Measurements from ENCODE around the gene PLEKHA3.

PLEKHA3 gene

DNA sequence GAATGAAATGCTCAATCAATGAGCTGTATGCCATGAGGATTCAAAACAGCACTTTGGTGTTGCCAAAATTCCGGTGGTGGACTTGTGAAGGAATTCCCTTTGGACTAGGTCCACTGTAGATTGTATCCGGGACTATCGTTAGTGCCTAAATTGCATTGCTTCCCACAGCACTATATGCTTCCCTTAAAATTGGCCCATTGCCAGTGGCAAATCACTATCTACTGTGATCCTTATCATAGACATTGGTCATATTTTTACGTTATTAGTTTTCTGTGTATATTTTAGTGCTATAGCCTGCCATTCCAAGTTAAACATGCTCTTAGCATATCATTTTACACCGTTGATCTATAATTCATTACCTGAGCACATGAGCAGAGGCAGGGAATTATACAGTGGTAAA is 27.4 kb upstream of the PLEKHA3 start:
- no peak overlapping the region for H4K8ac ChIP-seq (ENCODE audit: low read length)
- no peak overlapping the region for H3K23ac ChIP-seq (ENCODE audit: low read length in 2 of 2)
- no peak overlapping the region for H3K4me2 ChIP-seq (ENCODE audit: low read length, poor library complexity, severe bottlenecking)
- no peak overlapping the region for H2BK12ac ChIP-seq (ENCODE audit: low read length in 2 of 2)
- H3K27ac ChIP-seq (ENCODE audit: low read length, poor library complexity, severe bottlenecking): no peak overlapping the region
- WGBS: 95% methylated on average over 4 of the region's 5 CpGs
- peaks cover 19% of the 10 kb centered on the region for H3K79me1 ChIP-seq (replicated peaks; ENCODE audit: low read length, poor library complexity, severe bottlenecking)
- no peak overlapping the region for H3K14ac ChIP-seq (ENCODE audit: low read length in 2 of 2)
- peaks cover 7% of the 10 kb centered on the region for H3K4me1 ChIP-seq (ENCODE audit: control insufficient read depth, insufficient read depth, low read depth, low read length)
- no peak overlapping the region for H3K9ac ChIP-seq (ENCODE audit: low read length)
- no peak overlapping the region for H4K91ac ChIP-seq (ENCODE audit: low read length)
- no peak overlapping the region for H2AK5ac ChIP-seq (ENCODE audit: low read length, severe bottlenecking)
- H3K9me3 ChIP-seq (ENCODE audit: control insufficient read depth, low read length): no peaks in the 10 kb centered on the region
- H3K18ac ChIP-seq (ENCODE audit: low read depth in 1 of 2, low read length in 2 of 2): no peak overlapping the region
- H2BK15ac ChIP-seq (ENCODE audit: low read depth, poor library complexity, severe bottlenecking): no peak overlapping the region
- no peak overlapping the region for H3K4me3 ChIP-seq (ENCODE audit: insufficient read depth in 1 of 2, low read depth in 1 of 2, low read length in 2 of 2)
- no peak overlapping the region for H3K4ac ChIP-seq (ENCODE audit: low read depth in 1 of 2, low read length in 2 of 2)
- H3K36me3 ChIP-seq (ENCODE audit: control insufficient read depth in 1 of 2, insufficient read depth in 2 of 2, low read depth in 1 of 2, low read length in 2 of 2): peaks cover 6 to 12% of the 10 kb centered on the region in 2 experiments
- DNase-seq: no peak
- no peak overlapping the region for H2BK120ac ChIP-seq (ENCODE audit: low read depth, low read length)
- no peak overlapping the region for H2BK5ac ChIP-seq (ENCODE audit: low read depth, low read length, poor library complexity, severe bottlenecking)
- no peaks in the 10 kb centered on the region for H3K27me3 ChIP-seq (ENCODE audit: control insufficient read depth in 1 of 2, insufficient read depth in 1 of 2, low read length in 2 of 2)
- H2AFZ ChIP-seq (ENCODE audit: low read depth, low read length): no peak overlapping the region

DNA sequence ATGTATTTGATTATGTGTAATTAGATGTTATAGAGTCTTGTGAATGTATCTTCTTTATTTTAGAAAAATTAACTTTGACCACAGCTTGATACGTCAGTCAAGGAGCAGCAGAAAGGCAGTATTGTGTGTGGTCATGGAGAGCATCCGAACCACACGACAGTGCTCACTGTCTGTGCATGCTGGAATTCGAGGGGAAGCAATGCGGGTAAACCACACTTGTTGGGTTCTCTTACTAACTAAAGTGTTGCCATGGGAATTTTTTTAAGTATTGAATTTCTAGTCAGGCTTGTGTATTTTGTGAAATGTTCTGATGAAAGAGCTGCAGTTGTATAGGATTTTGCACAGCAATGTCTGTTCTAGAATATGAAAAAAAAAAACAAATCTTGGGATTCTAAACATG is 24.3 kb upstream of the PLEKHA3 start:
- 96% methylated on average over 5 of the region's 5 CpGs for WGBS
- Histone ChIP-seq H3K27ac (ENCODE audit: low read length, poor library complexity, severe bottlenecking) (no peak overlapping the region), H2AK5ac (ENCODE audit: low read length, severe bottlenecking) (no peak overlapping the region), H3K79me1 (replicated peaks; ENCODE audit: low read length, poor library complexity, severe bottlenecking) (peaks cover 4% of the 10 kb centered on the region), H2BK5ac (ENCODE audit: low read depth, low read length, poor library complexity, severe bottlenecking) (no peak overlapping the region), H3K4me1 (ENCODE audit: control insufficient read depth, insufficient read depth, low read depth, low read length) (peaks cover 5% of the 10 kb centered on the region), H3K14ac (ENCODE audit: low read length in 2 of 2) (no peak overlapping the region), H3K36me3 (ENCODE audit: control insufficient read depth in 1 of 2, insufficient read depth in 2 of 2, low read depth in 1 of 2, low read length in 2 of 2) (peaks cover 0 to 2% of the 10 kb centered on the region in 2 experiments), H3K27me3 (ENCODE audit: control insufficient read depth in 1 of 2, insufficient read depth in 1 of 2, low read length in 2 of 2) (no peaks in the 10 kb centered on the region), H2AFZ (ENCODE audit: low read depth, low read length) (no peak overlapping the region), H3K23ac (ENCODE audit: low read length in 2 of 2) (no peak overlapping the region), H3K4ac (ENCODE audit: low read depth in 1 of 2, low read length in 2 of 2) (no peak overlapping the region), H2BK15ac (ENCODE audit: low read depth, poor library complexity, severe bottlenecking) (no peak overlapping the region), H3K4me2 (ENCODE audit: low read length, poor library complexity, severe bottlenecking) (no peak overlapping the region), H3K4me3 (ENCODE audit: insufficient read depth in 1 of 2, low read depth in 1 of 2, low read length in 2 of 2) (no peak overlapping the region), H3K18ac (ENCODE audit: low read depth in 1 of 2, low read length in 2 of 2) (no peak overlapping the region), H3K9me3 (ENCODE audit: control insufficient read depth, low read length) (no peaks in the 10 kb centered on the region), H2BK12ac (ENCODE audit: low read length in 2 of 2) (no peak overlapping the region), H2BK120ac (ENCODE audit: low read depth, low read length) (no peak overlapping the region), H4K91ac (ENCODE audit: low read length) (no peak overlapping the region), H4K8ac (ENCODE audit: low read length) (no peak overlapping the region), H3K9ac (ENCODE audit: low read length) (no peak overlapping the region)
- DNase-seq: no peak

DNA sequence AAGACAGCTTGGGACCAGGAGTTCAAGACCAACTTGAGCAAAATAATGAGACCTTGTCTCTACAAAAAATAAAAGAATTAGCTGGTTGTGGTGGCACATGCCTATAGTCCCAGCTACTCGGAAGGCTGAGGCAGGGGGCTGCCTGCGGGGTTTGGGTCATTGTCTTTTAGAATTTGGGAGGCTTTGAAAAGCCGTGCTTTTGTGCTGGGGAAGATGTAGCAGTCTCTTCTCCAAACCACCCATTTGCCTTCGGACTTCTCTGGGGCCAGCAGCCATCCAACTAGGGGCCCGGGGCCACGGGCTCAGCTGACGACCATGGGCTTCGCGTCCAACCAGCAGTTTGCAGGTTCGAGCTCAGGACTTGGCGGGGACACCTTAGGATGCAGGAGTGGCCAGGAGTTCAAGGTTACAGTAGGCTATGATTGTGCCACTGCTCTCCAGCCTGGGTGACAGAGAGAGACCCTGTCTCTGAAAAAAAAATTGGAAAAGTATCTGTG is 22.8 kb upstream of the PLEKHA3 start:
- no peak overlapping the region for H2AFZ ChIP-seq (ENCODE audit: low read depth, low read length)
- H3K27me3 ChIP-seq (ENCODE audit: control insufficient read depth in 1 of 2, insufficient read depth in 1 of 2, low read length in 2 of 2): no peaks in the 10 kb centered on the region
- no peak overlapping the region for H3K4me2 ChIP-seq (ENCODE audit: low read length, poor library complexity, severe bottlenecking)
- no peak overlapping the region for H3K14ac ChIP-seq (ENCODE audit: low read length in 2 of 2)
- H4K8ac ChIP-seq (ENCODE audit: low read length): no peak overlapping the region
- H3K79me1 ChIP-seq (replicated peaks; ENCODE audit: low read length, poor library complexity, severe bottlenecking): no peaks in the 10 kb centered on the region
- peaks cover 0 to 2% of the 10 kb centered on the region in 2 experiments for H3K36me3 ChIP-seq (ENCODE audit: control insufficient read depth in 1 of 2, insufficient read depth in 2 of 2, low read depth in 1 of 2, low read length in 2 of 2)
- no peak overlapping the region for H2BK120ac ChIP-seq (ENCODE audit: low read depth, low read length)
- H3K4me1 ChIP-seq (ENCODE audit: control insufficient read depth, insufficient read depth, low read depth, low read length): no peaks in the 10 kb centered on the region
- no peak overlapping the region for H2AK5ac ChIP-seq (ENCODE audit: low read length, severe bottlenecking)
- H3K4me3 ChIP-seq (ENCODE audit: insufficient read depth in 1 of 2, low read depth in 1 of 2, low read length in 2 of 2): no peak overlapping the region
- no peak overlapping the region for H2BK12ac ChIP-seq (ENCODE audit: low read length in 2 of 2)
- whole genome bisulfite sequencing: 98% methylated on average over 11 of the region's 11 CpGs
- no peaks in the 10 kb centered on the region for H3K9me3 ChIP-seq (ENCODE audit: control insufficient read depth, low read length)
- H3K9ac ChIP-seq (ENCODE audit: low read length): no peak overlapping the region
- H3K18ac ChIP-seq (ENCODE audit: low read depth in 1 of 2, low read length in 2 of 2): no peak overlapping the region
- no peak for DNase-seq
- H3K27ac ChIP-seq (ENCODE audit: low read length, poor library complexity, severe bottlenecking): no peak overlapping the region
- H2BK15ac ChIP-seq (ENCODE audit: low read depth, poor library complexity, severe bottlenecking): no peak overlapping the region
- H3K23ac ChIP-seq (ENCODE audit: low read length in 2 of 2): no peak overlapping the region
- no peak overlapping the region for H4K91ac ChIP-seq (ENCODE audit: low read length)
- H2BK5ac ChIP-seq (ENCODE audit: low read depth, low read length, poor library complexity, severe bottlenecking): no peak overlapping the region
- H3K4ac ChIP-seq (ENCODE audit: low read depth in 1 of 2, low read length in 2 of 2): no peak overlapping the region

DNA sequence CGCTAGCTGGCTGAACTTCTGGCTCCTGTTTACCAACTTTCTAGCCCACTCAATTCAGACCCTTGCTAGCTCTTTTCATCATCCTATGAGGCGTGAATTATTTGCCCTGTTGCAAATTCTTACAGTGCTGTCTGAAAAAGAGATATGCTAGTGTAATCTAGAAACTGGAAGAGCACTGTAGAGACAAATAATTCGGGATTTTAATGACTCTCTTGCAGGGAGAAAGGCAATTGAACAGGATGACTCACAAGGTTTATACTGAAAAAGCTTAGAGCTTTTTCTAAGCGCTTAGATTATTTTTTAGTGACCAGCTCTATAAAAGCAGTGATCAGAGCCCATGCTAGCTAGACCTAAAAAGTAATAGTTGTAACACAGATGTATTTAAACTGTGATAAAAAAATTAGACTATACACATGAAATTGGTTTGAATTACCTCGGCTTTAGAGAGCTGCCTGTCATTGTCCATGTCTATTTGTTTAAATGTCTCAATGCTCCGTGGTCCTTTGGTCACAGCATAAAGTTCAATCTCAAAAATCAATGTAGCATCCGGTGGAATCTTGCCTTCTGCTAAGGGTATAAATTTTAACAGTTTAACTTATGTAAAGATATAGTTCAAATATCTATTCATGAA is 10.9 kb upstream of the PLEKHA3 start:
- Histone ChIP-seq H4K91ac (ENCODE audit: low read length) (no peak overlapping the region), H3K4me1 (ENCODE audit: control insufficient read depth, insufficient read depth, low read depth, low read length) (peaks cover 1% of the 10 kb centered on the region)
- WGBS: 91% methylated on average over 6 of the region's 7 CpGs

More for the DNA sequence above, 10.9 kb upstream of the PLEKHA3 start:
- H3K9me3 ChIP-seq (ENCODE audit: control insufficient read depth, low read length): no peaks in the 10 kb centered on the region
- H3K14ac ChIP-seq (ENCODE audit: low read length in 2 of 2): no peak overlapping the region
- no peak overlapping the region for H4K8ac ChIP-seq (ENCODE audit: low read length)
- no peak overlapping the region for H3K4me2 ChIP-seq (ENCODE audit: low read length, poor library complexity, severe bottlenecking)
- H3K36me3 ChIP-seq (ENCODE audit: control insufficient read depth in 1 of 2, insufficient read depth in 2 of 2, low read depth in 1 of 2, low read length in 2 of 2): peaks cover 3 to 24% of the 10 kb centered on the region in 2 experiments
- no peak overlapping the region for H2AFZ ChIP-seq (ENCODE audit: low read depth, low read length)
- peaks cover 14% of the 10 kb centered on the region for H3K79me1 ChIP-seq (replicated peaks; ENCODE audit: low read length, poor library complexity, severe bottlenecking)
- H3K4me3 ChIP-seq (ENCODE audit: insufficient read depth in 1 of 2, low read depth in 1 of 2, low read length in 2 of 2): no peak overlapping the region
- H3K27me3 ChIP-seq (ENCODE audit: control insufficient read depth in 1 of 2, insufficient read depth in 1 of 2, low read length in 2 of 2): no peaks in the 10 kb centered on the region
- no peak overlapping the region for H2AK5ac ChIP-seq (ENCODE audit: low read length, severe bottlenecking)
- no peak overlapping the region for H2BK15ac ChIP-seq (ENCODE audit: low read depth, poor library complexity, severe bottlenecking)
- no peak overlapping the region for H2BK5ac ChIP-seq (ENCODE audit: low read depth, low read length, poor library complexity, severe bottlenecking)
- H3K18ac ChIP-seq (ENCODE audit: low read depth in 1 of 2, low read length in 2 of 2): no peak overlapping the region
- no peak overlapping the region for H3K9ac ChIP-seq (ENCODE audit: low read length)
- H3K27ac ChIP-seq (ENCODE audit: low read length, poor library complexity, severe bottlenecking): no peak overlapping the region
- DNase-seq: no peak
- no peak overlapping the region for H3K23ac ChIP-seq (ENCODE audit: low read length in 2 of 2)
- H2BK120ac ChIP-seq (ENCODE audit: low read depth, low read length): no peak overlapping the region
- H2BK12ac ChIP-seq (ENCODE audit: low read length in 2 of 2): no peak overlapping the region
- no peak overlapping the region for H3K4ac ChIP-seq (ENCODE audit: low read depth in 1 of 2, low read length in 2 of 2)
